T-cell (primary cell): ENCODE results near the gene TMUB1. TPM values are rescaled to one million over a fixed set of nuclear protein-coding genes. Genes with fewer than 3 reads are reported as not detected.

Experiments
- ATAC-seq, 4 experiments: fragments of 200-7000 bp in 3 of 4; fragments of 150-1000 bp in 1 of 4; cut with Tn5 transposase; replicated peaks in 1 of 4; 1 replicate in 3 of 4; 2 replicates in 1 of 4; pipeline ENCODE4 v1.10.0; 2021; ENCODE audit warnings: moderate library complexity in 3 of 4, mild to moderate bottlenecking in 2 of 4, moderate number of reproducible peaks in 1 of 4
- CTCF ChIA-PET, 2 donors: fragments of 300-600 bp; sonication (Branson Sonifier 250); formaldehyde crosslinking; loops; one replicate each; lab custom pipeline; 2022; ENCODE audit warnings: antibody characterized with exemption in 2 of 2; lab: Charles Lee
- POLR2A ChIA-PET, 2 donors: fragments of 300-600 bp; sonication (Branson Sonifier 250); formaldehyde crosslinking; loops; one replicate each; lab custom pipeline; 2022; ENCODE audit warnings: antibody characterized with exemption in 2 of 2; lab: Charles Lee
- DNase-seq, 35 experiments: peaks; one replicate each; pipeline versions ENCODE4 v3.0.0 to v3.0.0-alpha.2; 2013 to 2023
- H3K27ac ChIP-seq: one replicate; pipeline ENCODE4 v1.5.1; 2013; ENCODE audit warnings: low read length
- H3K27me3 ChIP-seq, 2 experiments: replicated peaks in 1 of 2; 1 replicate in 1 of 2; 2 replicates in 1 of 2; pipeline versions ENCODE4 v1.6.1 to v1.7.0; 2013; ENCODE audit warnings: low read length in 1 of 2, mixed read lengths in 1 of 2; ENCODE audit not compliant: control insufficient read depth in 2 of 2, insufficient read depth in 2 of 2; ENCODE audit errors: extremely low read depth in 1 of 2
- H3K36me3 ChIP-seq, 2 donors: 1 replicate in 1 of 2; 2 replicates in 1 of 2; pipeline versions ENCODE4 v1.6.1 to v1.7.0; 2013; ENCODE audit warnings: low read length in 1 of 2; ENCODE audit not compliant: control insufficient read depth in 2 of 2, insufficient read depth in 1 of 2; ENCODE audit errors: extremely low read depth in 1 of 2
- H3K4me1 ChIP-seq, 2 experiments: 1 replicate in 1 of 2; 2 replicates in 1 of 2; pipeline versions ENCODE4 v1.6.1 to v1.7.0; 2013; ENCODE audit warnings: low read length in 2 of 2, mixed read lengths in 1 of 2; ENCODE audit not compliant: insufficient read depth in 2 of 2, control insufficient read depth in 1 of 2; ENCODE audit errors: extremely low read depth in 1 of 2
- H3K4me3 ChIP-seq, 2 donors: 1 replicate in 1 of 2; 2 replicates in 1 of 2; pipeline versions ENCODE4 v1.5.1 to v1.7.0; 2013; ENCODE audit warnings: mild to moderate bottlenecking in 2 of 2, low read length in 1 of 2, moderate library complexity in 1 of 2; ENCODE audit not compliant: control insufficient read depth in 1 of 2; ENCODE audit errors: extremely low read depth in 1 of 2
- H3K9me3 ChIP-seq: 2 replicates; pipeline ENCODE4 v1.7.0; 2013
- H3K27ac Mint-ChIP-seq, 2 donors: one replicate each; pipeline ENCODE4 v1.8.0; 2020 to 2021; ENCODE audit warnings: mild to moderate bottlenecking in 2 of 2, mixed read lengths in 2 of 2
- H3K27me3 Mint-ChIP-seq, 2 donors: one replicate each; pipeline ENCODE4 v1.8.0; 2021 to 2022; ENCODE audit warnings: mixed read lengths in 2 of 2
- H3K36me3 Mint-ChIP-seq: one replicate; pipeline ENCODE4 v1.8.0; 2021; ENCODE audit warnings: mixed read lengths
- H3K4me1 Mint-ChIP-seq, 3 donors: one replicate each; pipeline ENCODE4 v1.8.0; 2020 to 2022; ENCODE audit warnings: mixed read lengths in 3 of 3, mild to moderate bottlenecking in 1 of 3
- H3K4me3 Mint-ChIP-seq, 3 donors: one replicate each; pipeline ENCODE4 v1.8.0; 2020 to 2022; ENCODE audit warnings: mild to moderate bottlenecking in 3 of 3, mixed read lengths in 3 of 3, moderate library complexity in 3 of 3
- H3K9me3 Mint-ChIP-seq, 3 donors: one replicate each; pipeline ENCODE4 v1.8.0; 2020 to 2022; ENCODE audit warnings: mixed read lengths in 3 of 3
- WGBS: methylation state at CpG from one replicate; pipeline ENCODE4 v1.1.5; 2013; ENCODE audit warnings: missing lambda C conversion rate; ENCODE audit not compliant: insufficient coverage; 5-methylcytosine and 5-hydroxymethylcytosine counted together
- total RNA-seq, 35 experiments: library from RNA in 6 of 35; stranded (reverse) in 6 of 35; fragments of 120-200 nt in 1 of 35; gene quantifications; one replicate each; pipeline versions ENCODE4 v1.2.1 to v1.2.4 and lab custom pipeline; 2013 to 2026

The TMUB1 gene
- total RNA-seq, 5 donors from 2014 or later (not counting 1 experiment from before 2014, with no cell fraction given), result 44.0 to 67.0 (median 56.5) TPM

DNA sequence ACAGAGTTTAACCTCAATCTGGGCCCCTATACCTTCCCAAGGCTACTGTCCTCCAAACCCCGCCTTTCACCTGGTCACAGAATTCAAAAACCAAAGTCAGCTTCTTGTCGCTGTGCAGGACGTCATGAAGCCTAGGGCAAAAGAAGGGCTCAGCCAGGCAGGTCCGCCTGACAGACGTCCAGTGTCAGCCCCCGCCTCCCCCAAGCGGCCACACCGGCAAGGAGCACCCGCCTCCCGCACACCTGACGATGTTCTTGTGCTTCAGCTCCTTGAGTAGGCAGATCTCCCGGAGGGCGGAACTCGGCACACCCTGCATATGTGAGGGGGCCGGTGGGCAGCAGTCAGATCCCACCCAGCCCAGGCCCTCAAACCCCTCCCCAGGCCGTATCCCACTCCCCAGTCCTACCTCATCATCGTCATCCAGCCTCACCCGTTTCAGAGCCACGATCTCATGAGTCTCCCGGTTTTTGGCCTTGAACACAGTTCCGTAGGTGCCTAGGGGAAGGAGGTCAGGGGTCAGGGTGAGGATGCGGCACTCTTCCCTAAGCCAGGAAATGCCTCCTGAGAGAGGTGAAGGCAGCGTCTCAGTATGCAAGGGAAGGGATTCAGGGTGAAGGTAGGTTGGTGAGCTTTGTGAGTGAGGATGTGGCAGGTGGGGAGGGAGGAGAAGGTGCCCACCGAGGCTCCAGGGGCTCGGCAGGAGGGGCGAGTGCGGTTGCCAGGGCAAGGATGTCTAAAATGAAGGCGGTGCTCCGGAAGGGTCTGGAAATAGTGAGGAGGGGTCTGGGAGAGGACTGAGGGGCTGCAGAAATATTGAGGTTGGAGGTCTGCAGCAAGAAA is 26.4 kb downstream of the TMUB1 start:
- peak overlapping the region; percentile 90 for H3K4me3 Mint-ChIP-seq
- H3K9me3 ChIP-seq, result no peaks in the 10 kb centered on the region
- CTCF ChIA-PET, result no interaction called here
- no peak for DNase-seq
- peak overlapping the region in 1 of 2 donors; percentile 95 for H3K27ac Mint-ChIP-seq
- H3K27me3 ChIP-seq, result peaks cover 0 to 6% of the 10 kb centered on the region in 2 experiments
- H3K36me3 Mint-ChIP-seq, result peaks cover 8% of the 10 kb centered on the region
- WGBS, result 66% methylated on average over 20 of the region's 29 CpGs
- peaks cover 39 to 53% (median 49%) of the 10 kb centered on the region in 3 donors for H3K4me1 Mint-ChIP-seq
- POLR2A ChIA-PET, result no interaction called here
- peaks cover 28 to 56% of the 10 kb centered on the region in 2 experiments for H3K4me1 ChIP-seq
- H3K36me3 ChIP-seq, result no peaks in the 10 kb centered on the region
- H3K27ac ChIP-seq, result no peak overlapping the region
- no peaks in the 10 kb centered on the region for H3K9me3 Mint-ChIP-seq
- ATAC-seq, result no peak
- H3K27me3 Mint-ChIP-seq, result peaks cover 0 to 4% of the 10 kb centered on the region in 2 donors
- H3K4me3 ChIP-seq, result peak overlapping the region; percentile 85 to 88

DNA sequence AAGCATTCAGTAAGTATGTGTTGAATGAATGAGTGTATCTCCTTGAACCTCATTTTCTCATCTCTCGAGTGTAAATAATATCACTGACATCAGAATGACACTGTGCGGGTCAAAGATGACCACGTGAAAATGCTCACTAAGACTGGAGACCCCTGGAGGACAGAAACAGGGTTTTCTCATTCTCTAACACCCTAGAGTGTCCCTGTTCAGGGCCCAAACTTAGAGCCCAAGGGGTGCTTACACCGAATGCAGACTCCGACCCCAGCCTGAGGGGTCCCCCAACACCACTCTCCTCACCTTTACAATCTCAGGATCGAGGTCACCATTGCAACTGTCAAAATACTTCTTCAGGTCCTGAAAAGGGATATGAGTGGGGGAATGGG is 27.0 kb downstream of the TMUB1 start:
- Histone ChIP-seq H3K36me3 (no peaks in the 10 kb centered on the region), H3K4me3 (no peak overlapping the region), H3K27ac (no peak overlapping the region), H3K9me3 (no peaks in the 10 kb centered on the region), H3K4me1 (peaks cover 28 to 56% of the 10 kb centered on the region in 2 experiments), H3K27me3 (peaks cover 0 to 10% of the 10 kb centered on the region in 2 experiments)
- WGBS, result 100% methylated on average over 2 of the region's 6 CpGs
- H3K4me1 Mint-ChIP-seq, result peaks cover 33 to 47% (median 46%) of the 10 kb centered on the region in 3 donors
- H3K4me3 Mint-ChIP-seq, result peak overlapping the region; percentile 90
- POLR2A ChIA-PET, result interaction anchor here in 1 of 2 donors (0.6 kb wide), 1 partner anchor 21 kb away, joined by 4 read pairs; no protein-coding TSS in a partner anchor
- peaks cover 8% of the 10 kb centered on the region for H3K36me3 Mint-ChIP-seq
- CTCF ChIA-PET, result no interaction called here
- ATAC-seq (no peak), DNase-seq (no peak)
- H3K27me3 Mint-ChIP-seq, result peaks cover 0 to 4% of the 10 kb centered on the region in 2 donors
- H3K9me3 Mint-ChIP-seq, result no peaks in the 10 kb centered on the region
- no peak overlapping the region for H3K27ac Mint-ChIP-seq

DNA sequence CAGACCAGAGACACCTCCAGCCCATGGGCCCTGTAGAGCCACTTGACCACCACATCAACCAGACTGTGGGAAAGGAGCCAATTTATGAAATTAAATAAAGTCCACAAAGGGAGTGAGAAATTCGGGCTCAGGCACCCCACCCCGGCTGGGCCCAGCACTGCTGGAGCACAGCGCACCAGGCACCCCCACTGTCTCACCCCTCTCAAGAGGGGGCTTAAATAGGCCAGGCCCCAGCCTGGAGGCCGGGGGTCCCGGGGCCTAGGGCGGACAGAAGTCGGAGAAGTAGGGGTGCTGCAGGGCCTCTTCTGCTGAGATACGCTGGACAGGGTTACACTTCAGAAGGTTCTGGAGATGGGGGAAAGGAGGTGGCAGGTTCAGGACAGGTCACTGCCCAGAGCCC is 29.5 kb downstream of the TMUB1 start:
- Histone ChIP-seq H3K4me3 (no peak overlapping the region), H3K4me1 (peaks cover 16 to 43% of the 10 kb centered on the region in 2 experiments), H3K27ac (no peak overlapping the region), H3K27me3 (peaks cover 0 to 21% of the 10 kb centered on the region in 2 experiments), H3K9me3 (no peaks in the 10 kb centered on the region), H3K36me3 (no peaks in the 10 kb centered on the region)
- no peaks in the 10 kb centered on the region for H3K9me3 Mint-ChIP-seq
- peaks cover 0 to 4% of the 10 kb centered on the region in 2 donors for H3K27me3 Mint-ChIP-seq
- H3K4me1 Mint-ChIP-seq, result peaks cover 23 to 30% (median 30%) of the 10 kb centered on the region in 3 donors
- POLR2A ChIA-PET, result no interaction called here
- 100% methylated on average over 2 of the region's 8 CpGs for WGBS
- CTCF ChIA-PET, result no interaction called here
- no peak overlapping the region for H3K4me3 Mint-ChIP-seq
- no peak overlapping the region for H3K27ac Mint-ChIP-seq
- H3K36me3 Mint-ChIP-seq, result peaks cover 8% of the 10 kb centered on the region
- ATAC-seq (no peak), DNase-seq (no peak)

DNA sequence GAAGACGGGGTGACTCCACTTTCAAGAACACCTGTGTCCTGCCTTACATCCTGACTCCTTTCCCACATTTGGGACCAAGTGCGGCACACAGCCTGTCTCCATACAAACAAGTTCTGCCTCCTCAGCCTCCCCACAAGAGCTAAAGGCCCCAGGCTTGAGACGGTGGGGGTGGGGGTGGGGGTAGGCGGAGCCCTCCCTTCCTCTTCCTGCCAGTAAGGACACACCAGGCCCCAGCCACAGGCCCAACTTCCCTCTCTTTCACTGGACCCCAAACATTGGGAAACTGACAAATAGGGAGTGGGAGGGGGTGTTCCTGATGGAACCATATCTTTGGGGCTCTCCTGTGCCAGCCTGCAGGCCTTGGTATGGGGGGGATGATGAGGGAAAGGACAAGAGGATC is 30.2 kb downstream of the TMUB1 start:
- no peak overlapping the region for H3K27ac Mint-ChIP-seq
- H3K36me3 Mint-ChIP-seq, result peaks cover 8% of the 10 kb centered on the region
- Histone ChIP-seq H3K36me3 (no peaks in the 10 kb centered on the region), H3K4me1 (peaks cover 10 to 37% of the 10 kb centered on the region in 2 experiments), H3K4me3 (no peak overlapping the region), H3K27me3 (peaks cover 0 to 21% of the 10 kb centered on the region in 2 experiments), H3K27ac (no peak overlapping the region), H3K9me3 (no peaks in the 10 kb centered on the region)
- no CpG with 5 or more reads among the region's 4 CpGs for WGBS
- H3K9me3 Mint-ChIP-seq, result no peaks in the 10 kb centered on the region
- ChIA-PET CTCF (interaction anchor here in 1 of 2 donors (0.7 kb wide), 1 partner anchor 71 kb away, joined by 3 read pairs; no protein-coding TSS in a partner anchor), POLR2A (interaction anchor here in 1 of 2 donors (0.5 to 0.6 kb wide), 2 partner anchors 24 to 176 kb away, joined by 4 to 5 read pairs; no protein-coding TSS in a partner anchor)
- ATAC-seq (no peak), DNase-seq (no peak)
- H3K27me3 Mint-ChIP-seq, result peaks cover 0 to 4% of the 10 kb centered on the region in 2 donors
- H3K4me3 Mint-ChIP-seq, result no peak overlapping the region
- peaks cover 20 to 26% (median 24%) of the 10 kb centered on the region in 3 donors for H3K4me1 Mint-ChIP-seq

- H3K4me3 Mint-ChIP-seq, result no peak overlapping the region
- H3K36me3 ChIP-seq, result no peaks in the 10 kb centered on the region
- no peak overlapping the region for H3K27ac Mint-ChIP-seq
- DNase-seq (peak; percentile 18 to 80 (median 56)), ATAC-seq (peak; percentile 75 to 94 (median 80))
- ChIA-PET CTCF (interaction anchor here in 1 of 2 donors (0.7 kb wide), 1 partner anchor 67 kb away, joined by 4 read pairs; no protein-coding TSS in a partner anchor), POLR2A (interaction anchor here in 1 of 2 donors (0.6 kb wide), 2 partner anchors 34 to 43 kb away, joined by 3 to 4 read pairs; no protein-coding TSS in a partner anchor)
- peaks cover 2 to 24% of the 10 kb centered on the region in 2 experiments for H3K4me1 ChIP-seq
- H3K36me3 Mint-ChIP-seq, result peaks cover 8% of the 10 kb centered on the region
- H3K27me3 ChIP-seq, result peaks cover 0 to 21% of the 10 kb centered on the region in 2 experiments
- no peaks in the 10 kb centered on the region for H3K9me3 Mint-ChIP-seq
- no peaks in the 10 kb centered on the region for H3K9me3 ChIP-seq
- peaks cover 9 to 13% (median 10%) of the 10 kb centered on the region in 3 donors for H3K4me1 Mint-ChIP-seq
- H3K27me3 Mint-ChIP-seq, result peaks cover 0 to 4% of the 10 kb centered on the region in 2 donors
- H3K27ac ChIP-seq, result no peak overlapping the region
- no peak overlapping the region for H3K4me3 ChIP-seq
- 2% methylated on average over 47 of the region's 50 CpGs for WGBS
Measured at GRCh38 chr7:151051108-151051507, 32.2 kb downstream of the TMUB1 start.

DNA sequence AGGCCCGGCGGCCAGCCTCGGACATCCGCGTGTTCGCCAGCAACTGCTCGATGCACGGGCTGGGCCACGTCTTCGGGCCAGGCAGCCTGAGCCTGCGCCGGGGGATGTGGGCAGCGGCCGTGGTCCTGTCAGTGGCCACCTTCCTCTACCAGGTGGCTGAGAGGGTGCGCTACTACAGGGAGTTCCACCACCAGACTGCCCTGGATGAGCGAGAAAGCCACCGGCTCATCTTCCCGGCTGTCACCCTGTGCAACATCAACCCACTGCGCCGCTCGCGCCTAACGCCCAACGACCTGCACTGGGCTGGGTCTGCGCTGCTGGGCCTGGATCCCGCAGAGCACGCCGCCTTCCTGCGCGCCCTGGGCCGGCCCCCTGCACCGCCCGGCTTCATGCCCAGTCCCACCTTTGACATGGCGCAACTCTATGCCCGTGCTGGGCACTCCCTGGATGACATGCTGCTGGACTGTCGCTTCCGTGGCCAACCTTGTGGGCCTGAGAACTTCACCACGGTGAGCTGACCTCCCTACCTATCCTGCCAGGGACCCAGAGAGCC is 34.3 kb downstream of the TMUB1 start:
- Histone ChIP-seq H3K27ac (no peak overlapping the region), H3K27me3 (peaks cover 0 to 21% of the 10 kb centered on the region in 2 experiments), H3K36me3 (peaks cover 0 to 5% of the 10 kb centered on the region in 2 donors), H3K4me1 (peaks cover 2 to 24% of the 10 kb centered on the region in 2 experiments), H3K9me3 (no peaks in the 10 kb centered on the region), H3K4me3 (no peak overlapping the region)
- DNase-seq (no peak), ATAC-seq (no peak)
- peaks cover 9 to 13% (median 10%) of the 10 kb centered on the region in 3 donors for H3K4me1 Mint-ChIP-seq
- no peak overlapping the region for H3K4me3 Mint-ChIP-seq
- POLR2A ChIA-PET, result no interaction called here
- 96% methylated on average over 37 of the region's 38 CpGs for WGBS
- H3K27ac Mint-ChIP-seq, result no peak overlapping the region
- H3K27me3 Mint-ChIP-seq, result peaks cover 0 to 4% of the 10 kb centered on the region in 2 donors
- H3K36me3 Mint-ChIP-seq, result peaks cover 9% of the 10 kb centered on the region
- H3K9me3 Mint-ChIP-seq, result no peaks in the 10 kb centered on the region
- CTCF ChIA-PET, result no interaction called here
